HepG2 (cell line): ENCODE measurements around the gene ALKBH2. TPM values are rescaled to one million over a fixed set of nuclear protein-coding genes. Genes with fewer than 3 reads are reported as not detected.

Experiments used
- ARNT2 ChIP-seq: sonication (generic); formaldehyde crosslinking; IDR thresholded peaks from 2 replicates; pipeline ENCODE4 v1.8.0; 2022; ENCODE audit warnings: mild to moderate bottlenecking, low read depth, missing genetic modification reagents, moderate library complexity
- CBFB ChIP-seq: sonication (generic); formaldehyde crosslinking; IDR thresholded peaks from 2 replicates; pipeline ENCODE4 v1.4.0; 2020; ENCODE audit warnings: missing genetic modification reagents
- FIP1L1 ChIP-seq: fragments of 200-400 bp; formaldehyde crosslinking; IDR thresholded peaks from 2 replicates; pipeline ENCODE4 v1.6.1; 2018; ENCODE audit warnings: low read depth, mild to moderate bottlenecking, low read length, moderate library complexity, borderline replicate concordance; ENCODE audit not compliant: insufficient read depth
- FOSL2 ChIP-seq: sonication (generic); formaldehyde crosslinking; IDR thresholded peaks from 2 replicates; pipeline ENCODE4 v1.4.0; 2020; ENCODE audit warnings: missing genetic modification reagents
- FOXK1 ChIP-seq: sonication (generic); formaldehyde crosslinking; IDR thresholded peaks from 2 replicates; pipeline ENCODE4 v1.4.0; 2020; ENCODE audit warnings: low read depth, missing genetic modification reagents, borderline replicate concordance
- HNRNPUL1 ChIP-seq: fragments of 200-400 bp; formaldehyde crosslinking; IDR thresholded peaks from 2 replicates; pipeline ENCODE4 v1.6.1; 2017; ENCODE audit warnings: low read depth, mild to moderate bottlenecking, low read length, moderate library complexity
- IKZF4 ChIP-seq: sonication (generic); formaldehyde crosslinking; IDR thresholded peaks from 2 replicates; pipeline ENCODE4 v1.5.1; 2020; ENCODE audit warnings: borderline replicate concordance, mild to moderate bottlenecking, low read depth, missing genetic modification reagents; ENCODE audit errors: not compliant biosample characterization
- KAT8 ChIP-seq: IDR thresholded peaks from 2 replicates; pipeline ENCODE4 v1.6.1; 2016; ENCODE audit warnings: missing genetic modification reagents, missing compliant biosample characterization
- LCORL ChIP-seq, 2 experiments: fragments of 450-650 bp in 1 of 2; sonication (generic) in 1 of 2; formaldehyde crosslinking in 1 of 2; IDR thresholded peaks; 2 replicates each; pipeline versions ENCODE4 v1.5.0 to v1.6.1; 2017 to 2020; ENCODE audit warnings: antibody characterized with exemption in 1 of 2, missing genetic modification reagents in 1 of 2
- MXI1 ChIP-seq: IDR thresholded peaks from 3 replicates; pipeline ENCODE4 v1.6.1; 2012; ENCODE audit warnings: low read depth, low read length, inconsistent platforms, borderline replicate concordance
- NRL ChIP-seq: sonication (generic); formaldehyde crosslinking; IDR thresholded peaks from 2 replicates; pipeline ENCODE4 v1.5.0; 2020; ENCODE audit warnings: missing genetic modification reagents, mild to moderate bottlenecking, moderate library complexity, borderline replicate concordance
- ONECUT2 ChIP-seq: sonication (generic); formaldehyde crosslinking; IDR thresholded peaks from 2 replicates; pipeline ENCODE4 v1.4.0; 2020; ENCODE audit warnings: missing genetic modification reagents
- RBM22 ChIP-seq: fragments of 200-400 bp; formaldehyde crosslinking; optimal IDR thresholded peaks from 2 replicates; pipeline ENCODE3; 2017; ENCODE audit warnings: mild to moderate bottlenecking, low read length, moderate library complexity
- SP1 ChIP-seq, 2 experiments: fragments of 450-650 bp in 1 of 2; sonication (generic) in 1 of 2; formaldehyde crosslinking in 1 of 2; IDR thresholded peaks; 2 replicates each; pipeline versions ENCODE4 v1.4.0 to v1.6.1; 2016 to 2020; ENCODE audit warnings: missing genetic modification reagents in 1 of 2
- ZNF235 ChIP-seq: sonication (generic); formaldehyde crosslinking; IDR thresholded peaks from 2 replicates; pipeline ENCODE4 v1.8.1; 2023; ENCODE audit warnings: mild to moderate bottlenecking, missing genetic modification reagents, borderline replicate concordance
- ZNF24 ChIP-seq: fragments of 450-650 bp; IDR thresholded peaks from 2 replicates; pipeline ENCODE4 v1.6.1; 2017; ENCODE audit warnings: antibody characterized with exemption, mild to moderate bottlenecking
- ZNF496 ChIP-seq: sonication (generic); formaldehyde crosslinking; IDR thresholded peaks from 2 replicates; pipeline ENCODE4 v1.8.1; 2023; ENCODE audit warnings: mild to moderate bottlenecking, moderate library complexity, missing genetic modification reagents; ENCODE audit not compliant: insufficient replicate concordance
- ZNF616 ChIP-seq: sonication (generic); formaldehyde crosslinking; IDR thresholded peaks from 2 replicates; pipeline ENCODE4 v1.5.0; 2020; ENCODE audit warnings: low read depth, mild to moderate bottlenecking, missing genetic modification reagents
- ZNF713 ChIP-seq: sonication (generic); formaldehyde crosslinking; IDR thresholded peaks from 2 replicates; pipeline ENCODE4 v1.4.0; 2020; ENCODE audit warnings: mild to moderate bottlenecking, missing genetic modification reagents
- polyA plus RNA-seq, 8 experiments: library from polyadenylated mRNA; depleted of rRNA in 3 of 8; stranded (reverse) in 7 of 8; unstranded in 1 of 8; fragments of >200 nt; fragmentation: Illumina TruSeq in 4 of 8; extraction: Trizol in 4 of 8; gene quantifications; 2 replicates each; pipeline versions ENCODE4 v1.2.1 to v1.2.3, GENCODE V29; 2011 to 2016; ENCODE audit warnings: low read depth in 4 of 8, missing spikeins in 1 of 8, mixed read lengths in 1 of 8; ENCODE audit not compliant: insufficient read depth in 1 of 8
- total RNA-seq, 5 experiments: library from RNA; depleted of rRNA; stranded (reverse); fragments of >200 nt; fragmentation: Illumina TruSeq; extraction: Trizol; gene quantifications; 2 replicates each; pipeline ENCODE4 v1.2.3, GENCODE V29; 2016; ENCODE audit warnings: low read depth in 1 of 5
- TF ChIP-seq, protein P1 (sequence below): IDR thresholded peaks from 2 replicates; pipeline ENCODE4 v1.6.1; 2018; ENCODE audit warnings: missing genetic modification reagents, mild to moderate bottlenecking, missing compliant biosample characterization
- TF ChIP-seq, protein P2 (sequence below): sonication (generic); formaldehyde crosslinking; IDR thresholded peaks from 2 replicates; pipeline ENCODE4 v1.8.1; 2022; ENCODE audit warnings: low read depth, mild to moderate bottlenecking, missing genetic modification reagents
- TF ChIP-seq, protein P3 (sequence below): IDR thresholded peaks from 2 replicates; pipeline ENCODE4 v1.4.0; 2020; ENCODE audit warnings: mild to moderate bottlenecking, missing genetic modification reagents

Gene ALKBH2
- total and polyA plus RNA-seq, 2 of the 13 experiments (the other 11 are each of a cell fraction or from before 2014, with no cell fraction given) = 21.0 to 40.5 TPM

GRCh38 chr12:109110988-109111495 is 17.8 kb upstream of the ALKBH2 start (continued):
- TF ChIP-seq IKZF4 (CRISPR knock-in tag) (no peak), RBM22 (peak; percentile 83), KAT8 (CRISPR knock-in tag) (peak; percentile 64; the same call in 1 of the 2 replicates), ZNF496 (no peak), FOSL2 (CRISPR knock-in tag) (peak; percentile 41; the same call in 1 of the 2 replicates), FOXK1 (CRISPR knock-in tag) (peak; percentile 52; the same call in 1 of the 2 replicates), HNRNPUL1 (no peak), ARNT2 (CRISPR knock-in tag) (peak; percentile 77; the same call in 1 of the 2 replicates), ZNF24 (no peak), ONECUT2 (no peak), FIP1L1 (no peak), ZNF235 (CRISPR knock-in tag) (no peak), NRL (peak; percentile 60), ZNF713 (CRISPR knock-in tag) (no peak), LCORL (IDR thresholded peaks at IDR 0.05) (no peak), LCORL (CRISPR knock-in tag; IDR thresholded peaks at IDR 0.05) (0 out of 2 replicates have a peak, but pooled peaks have one; percentile 39), SP1 (IDR thresholded peaks at IDR 0.05) (no peak), SP1 (CRISPR knock-in tag; IDR thresholded peaks at IDR 0.05) (peak; percentile 47; the same call in 1 of the 2 replicates), CBFB (CRISPR knock-in tag) (peak; percentile 66), ZNF616 (CRISPR knock-in tag) (no peak), MXI1 (peak; percentile 85; the same call in 2 of the 3 replicates)
- TF ChIP-seq, protein P1, sequence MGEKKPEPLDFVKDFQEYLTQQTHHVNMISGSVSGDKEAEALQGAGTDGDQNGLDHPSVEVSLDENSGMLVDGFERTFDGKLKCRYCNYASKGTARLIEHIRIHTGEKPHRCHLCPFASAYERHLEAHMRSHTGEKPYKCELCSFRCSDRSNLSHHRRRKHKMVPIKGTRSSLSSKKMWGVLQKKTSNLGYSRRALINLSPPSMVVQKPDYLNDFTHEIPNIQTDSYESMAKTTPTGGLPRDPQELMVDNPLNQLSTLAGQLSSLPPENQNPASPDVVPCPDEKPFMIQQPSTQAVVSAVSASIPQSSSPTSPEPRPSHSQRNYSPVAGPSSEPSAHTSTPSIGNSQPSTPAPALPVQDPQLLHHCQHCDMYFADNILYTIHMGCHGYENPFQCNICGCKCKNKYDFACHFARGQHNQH (CRISPR knock-in tag) = peak; percentile 75
- TF ChIP-seq, protein P2, sequence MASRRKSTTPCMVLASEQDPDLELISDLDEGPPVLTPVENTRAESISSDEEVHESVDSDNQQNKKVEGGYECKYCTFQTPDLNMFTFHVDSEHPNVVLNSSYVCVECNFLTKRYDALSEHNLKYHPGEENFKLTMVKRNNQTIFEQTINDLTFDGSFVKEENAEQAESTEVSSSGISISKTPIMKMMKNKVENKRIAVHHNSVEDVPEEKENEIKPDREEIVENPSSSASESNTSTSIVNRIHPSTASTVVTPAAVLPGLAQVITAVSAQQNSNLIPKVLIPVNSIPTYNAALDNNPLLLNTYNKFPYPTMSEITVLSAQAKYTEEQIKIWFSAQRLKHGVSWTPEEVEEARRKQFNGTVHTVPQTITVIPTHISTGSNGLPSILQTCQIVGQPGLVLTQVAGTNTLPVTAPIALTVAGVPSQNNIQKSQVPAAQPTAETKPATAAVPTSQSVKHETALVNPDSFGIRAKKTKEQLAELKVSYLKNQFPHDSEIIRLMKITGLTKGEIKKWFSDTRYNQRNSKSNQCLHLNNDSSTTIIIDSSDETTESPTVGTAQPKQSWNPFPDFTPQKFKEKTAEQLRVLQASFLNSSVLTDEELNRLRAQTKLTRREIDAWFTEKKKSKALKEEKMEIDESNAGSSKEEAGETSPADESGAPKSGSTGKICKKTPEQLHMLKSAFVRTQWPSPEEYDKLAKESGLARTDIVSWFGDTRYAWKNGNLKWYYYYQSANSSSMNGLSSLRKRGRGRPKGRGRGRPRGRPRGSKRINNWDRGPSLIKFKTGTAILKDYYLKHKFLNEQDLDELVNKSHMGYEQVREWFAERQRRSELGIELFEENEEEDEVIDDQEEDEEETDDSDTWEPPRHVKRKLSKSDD (CRISPR knock-in tag) = peak; percentile 83; the same call in 1 of the 2 replicates
- TF ChIP-seq, protein P3, sequence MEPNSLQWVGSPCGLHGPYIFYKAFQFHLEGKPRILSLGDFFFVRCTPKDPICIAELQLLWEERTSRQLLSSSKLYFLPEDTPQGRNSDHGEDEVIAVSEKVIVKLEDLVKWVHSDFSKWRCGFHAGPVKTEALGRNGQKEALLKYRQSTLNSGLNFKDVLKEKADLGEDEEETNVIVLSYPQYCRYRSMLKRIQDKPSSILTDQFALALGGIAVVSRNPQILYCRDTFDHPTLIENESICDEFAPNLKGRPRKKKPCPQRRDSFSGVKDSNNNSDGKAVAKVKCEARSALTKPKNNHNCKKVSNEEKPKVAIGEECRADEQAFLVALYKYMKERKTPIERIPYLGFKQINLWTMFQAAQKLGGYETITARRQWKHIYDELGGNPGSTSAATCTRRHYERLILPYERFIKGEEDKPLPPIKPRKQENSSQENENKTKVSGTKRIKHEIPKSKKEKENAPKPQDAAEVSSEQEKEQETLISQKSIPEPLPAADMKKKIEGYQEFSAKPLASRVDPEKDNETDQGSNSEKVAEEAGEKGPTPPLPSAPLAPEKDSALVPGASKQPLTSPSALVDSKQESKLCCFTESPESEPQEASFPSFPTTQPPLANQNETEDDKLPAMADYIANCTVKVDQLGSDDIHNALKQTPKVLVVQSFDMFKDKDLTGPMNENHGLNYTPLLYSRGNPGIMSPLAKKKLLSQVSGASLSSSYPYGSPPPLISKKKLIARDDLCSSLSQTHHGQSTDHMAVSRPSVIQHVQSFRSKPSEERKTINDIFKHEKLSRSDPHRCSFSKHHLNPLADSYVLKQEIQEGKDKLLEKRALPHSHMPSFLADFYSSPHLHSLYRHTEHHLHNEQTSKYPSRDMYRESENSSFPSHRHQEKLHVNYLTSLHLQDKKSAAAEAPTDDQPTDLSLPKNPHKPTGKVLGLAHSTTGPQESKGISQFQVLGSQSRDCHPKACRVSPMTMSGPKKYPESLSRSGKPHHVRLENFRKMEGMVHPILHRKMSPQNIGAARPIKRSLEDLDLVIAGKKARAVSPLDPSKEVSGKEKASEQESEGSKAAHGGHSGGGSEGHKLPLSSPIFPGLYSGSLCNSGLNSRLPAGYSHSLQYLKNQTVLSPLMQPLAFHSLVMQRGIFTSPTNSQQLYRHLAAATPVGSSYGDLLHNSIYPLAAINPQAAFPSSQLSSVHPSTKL (CRISPR knock-in tag) = peak; percentile 49; the same call in 1 of the 2 replicates
